ENCODE data around the gene LRRC32.

- no peak for TF ChIP-seq CTCF (conservative IDR thresholded peaks at IDR 0.05; ENCODE audit: low read depth in 2 of 2)
- TF ChIP-seq EZH2 (IDR thresholded peaks at IDR 0.05; ENCODE audit: low read depth, unreplicated experiment) = no peak
- TF ChIP-seq, protein P1, sequence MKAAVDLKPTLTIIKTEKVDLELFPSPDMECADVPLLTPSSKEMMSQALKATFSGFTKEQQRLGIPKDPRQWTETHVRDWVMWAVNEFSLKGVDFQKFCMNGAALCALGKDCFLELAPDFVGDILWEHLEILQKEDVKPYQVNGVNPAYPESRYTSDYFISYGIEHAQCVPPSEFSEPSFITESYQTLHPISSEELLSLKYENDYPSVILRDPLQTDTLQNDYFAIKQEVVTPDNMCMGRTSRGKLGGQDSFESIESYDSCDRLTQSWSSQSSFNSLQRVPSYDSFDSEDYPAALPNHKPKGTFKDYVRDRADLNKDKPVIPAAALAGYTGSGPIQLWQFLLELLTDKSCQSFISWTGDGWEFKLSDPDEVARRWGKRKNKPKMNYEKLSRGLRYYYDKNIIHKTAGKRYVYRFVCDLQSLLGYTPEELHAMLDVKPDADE (IDR thresholded peaks at IDR 0.05) = no peak
- no peak for TF ChIP-seq POLR2AphosphoS5 (IDR thresholded peaks at IDR 0.05; ENCODE audit: low read depth)
- no peak for TF ChIP-seq ZNF331 (CRISPR knock-in tag; IDR thresholded peaks at IDR 0.05; ENCODE audit: low read depth)
- no peak for TF ChIP-seq STAT1 (IDR thresholded peaks at IDR 0.05; ENCODE audit: unreplicated experiment)
These were observed 3.7 kb downstream of the LRRC32 start for GRCh38 chr11:76666830-76667229.
